IPS-18c (cell line): ENCODE data around the gene SVIL.
"Not testable (repeated sequence)": the region's sequence is repeated elsewhere in the genome, so short reads cannot be mapped to it uniquely, and the experiment has no call there.

ENCODE experiments used
- H3K4me3 ChIP-seq: 2 replicates; pipeline ENCODE4 v1.7.0; 2013; ENCODE audit warnings: low read depth, mild to moderate bottlenecking, low read length, moderate library complexity; ENCODE audit not compliant: insufficient read depth
- H3K9me3 ChIP-seq: one replicate; pipeline ENCODE4 v1.6.1; 2013; ENCODE audit warnings: mild to moderate bottlenecking, low read length, moderate library complexity; ENCODE audit not compliant: control insufficient read depth, insufficient read depth

The SVIL gene

DNA sequence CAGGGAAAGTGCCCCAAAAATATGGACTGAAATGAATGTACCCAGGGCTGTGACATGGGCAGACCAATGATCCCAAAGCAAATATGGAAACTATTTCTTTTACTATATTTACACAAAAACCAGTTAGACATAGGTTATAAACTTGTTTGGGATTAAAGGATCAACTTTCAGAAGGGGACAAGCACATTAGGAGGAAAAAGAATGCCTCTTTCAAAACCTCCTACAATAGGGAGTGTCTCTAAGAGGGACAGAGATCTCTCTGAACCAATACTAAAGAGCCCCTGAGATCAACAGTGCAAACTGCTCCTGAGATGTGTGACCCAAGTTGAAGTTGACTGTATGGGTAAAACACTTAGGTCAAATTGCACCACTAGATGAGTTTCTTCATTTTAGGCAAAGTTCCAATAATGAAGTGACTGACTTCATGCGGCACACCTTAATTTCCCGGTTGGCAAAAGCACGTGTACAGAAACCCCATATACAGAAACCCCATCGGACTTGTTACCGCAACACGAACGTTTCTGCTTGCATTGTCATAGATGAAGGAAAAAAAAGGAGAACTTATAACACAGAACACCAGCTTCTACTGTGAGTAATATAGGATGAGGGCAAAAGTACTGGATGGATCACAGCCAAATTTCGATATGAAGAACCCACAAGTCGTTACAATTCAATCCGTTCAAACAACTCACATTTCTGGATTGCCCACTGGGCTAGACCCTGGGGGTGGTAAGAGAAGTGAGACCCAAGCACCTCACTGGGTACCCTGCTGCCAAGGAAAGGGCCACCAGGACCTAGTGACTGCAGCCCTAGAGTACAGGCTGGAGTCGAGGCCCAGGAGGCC, 4.3 kb downstream of the SVIL start:
- Histone ChIP-seq H3K9me3 (no peaks in the 10 kb centered on the region), H3K4me3 (no peak overlapping the region)

DNA sequence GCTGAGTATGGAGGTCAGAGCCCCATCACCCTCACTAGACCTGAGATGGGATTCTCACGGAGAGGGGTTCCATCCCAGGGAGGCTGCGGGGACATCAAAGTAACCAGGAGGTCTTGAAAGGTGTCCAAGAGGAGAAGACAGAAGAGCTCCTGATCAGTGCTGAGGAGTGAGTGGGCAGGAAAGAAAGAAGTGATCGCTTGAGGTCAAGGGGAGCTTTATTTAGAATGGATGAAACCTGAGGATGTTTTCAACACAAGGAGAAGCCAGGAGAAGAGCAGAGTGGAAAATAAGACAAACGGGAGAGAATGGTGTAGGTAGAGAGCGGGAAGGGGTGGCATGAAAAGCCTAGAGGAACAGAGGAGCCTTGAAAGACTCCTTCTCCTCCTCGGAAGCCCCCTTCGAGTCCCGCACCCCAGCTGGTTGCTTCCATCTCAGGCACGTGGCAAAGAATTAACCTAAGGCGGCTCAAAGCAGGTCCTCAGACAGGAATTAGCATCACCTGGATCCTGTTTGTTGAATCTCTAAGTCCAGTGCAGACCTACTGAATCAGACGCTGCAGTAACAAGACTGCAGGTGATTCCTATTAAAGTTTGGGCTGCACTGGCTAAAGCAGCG, 5.8 kb downstream of the SVIL start:
- Histone ChIP-seq H3K4me3 (no peak overlapping the region), H3K9me3 (no peaks in the 10 kb centered on the region)

DNA sequence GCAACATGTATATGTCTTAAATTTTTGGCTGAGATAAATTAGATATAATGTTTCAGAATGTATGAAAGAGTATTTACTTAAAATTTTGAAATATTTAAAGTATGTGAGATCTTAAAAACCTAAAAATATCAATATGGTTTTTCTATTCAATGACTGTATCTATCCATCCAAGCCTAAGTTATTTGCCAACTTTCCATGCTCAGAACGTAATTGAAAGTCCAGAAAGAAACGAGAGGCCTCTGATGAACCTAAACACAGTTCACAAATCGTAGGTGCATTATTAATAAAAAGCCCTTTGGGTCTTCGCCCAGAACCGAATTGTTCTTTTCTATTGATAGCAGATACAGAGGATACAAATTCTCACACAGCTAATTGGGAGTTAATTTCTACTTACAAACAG, 6.5 kb downstream of the SVIL start:
- no peaks in the 10 kb centered on the region for H3K9me3 ChIP-seq
- no peak overlapping the region for H3K4me3 ChIP-seq

DNA sequence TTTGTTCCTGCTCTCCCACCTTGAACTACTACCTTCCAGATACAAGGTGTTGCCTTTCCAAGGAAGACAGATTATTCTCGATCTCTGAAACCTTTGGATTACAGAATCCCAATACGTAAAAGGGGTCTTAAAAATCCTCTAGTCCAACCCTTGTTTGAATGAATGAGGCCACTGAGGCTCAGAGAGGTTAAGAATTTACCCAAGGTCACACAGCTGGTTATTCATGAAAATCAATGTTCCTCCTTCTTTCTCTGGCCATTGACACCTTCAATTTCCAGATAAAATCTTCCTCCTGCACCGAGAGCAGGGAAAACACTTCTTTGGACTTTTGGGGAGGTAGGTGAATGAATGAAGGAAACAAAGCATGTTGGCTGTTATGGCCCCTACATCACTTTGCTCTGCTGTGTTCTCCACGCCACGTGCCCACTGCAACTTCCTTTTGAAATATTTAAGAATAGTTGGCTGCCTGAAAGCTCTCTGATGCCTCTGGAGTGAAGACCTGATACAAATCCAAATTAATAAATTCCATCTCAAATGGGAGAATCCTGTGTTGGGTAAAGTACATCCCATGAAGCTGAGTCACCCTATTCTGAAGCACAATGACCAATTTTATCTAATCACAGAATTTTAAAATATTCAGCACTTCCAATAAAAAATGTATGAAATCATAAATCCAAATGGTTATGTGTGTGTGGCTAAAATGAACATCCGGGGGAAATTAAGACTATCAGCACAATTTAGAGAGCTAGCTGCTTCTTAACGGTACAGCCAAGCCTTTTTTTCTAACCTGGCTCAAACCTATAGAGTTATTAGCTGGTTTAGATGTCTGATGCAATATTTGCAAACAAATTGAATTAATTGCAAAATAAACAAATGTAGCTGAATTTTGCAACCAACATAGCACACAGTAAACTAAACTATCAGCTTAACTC, 7.3 kb downstream of the SVIL start:
- Histone ChIP-seq H3K9me3 (no peaks in the 10 kb centered on the region), H3K4me3 (no peak overlapping the region)

DNA sequence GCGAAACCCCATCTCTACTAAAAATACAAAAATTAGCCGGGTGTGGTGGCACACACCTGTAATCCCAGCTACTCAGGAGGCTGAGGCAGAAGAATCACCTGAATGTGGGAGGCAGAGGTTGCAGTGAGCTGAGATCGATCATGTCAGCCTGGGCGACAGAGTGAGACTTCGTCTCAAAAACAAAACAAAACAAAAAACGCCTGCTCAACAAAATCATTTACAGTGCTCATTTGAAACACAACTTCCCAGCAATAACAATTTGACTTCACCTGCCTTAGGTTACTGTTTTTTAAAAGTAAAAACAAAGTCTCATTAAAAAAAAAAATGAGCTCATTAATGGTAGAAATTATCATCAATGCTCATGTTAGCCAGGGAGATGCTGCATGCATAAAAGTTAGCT, 10.4 kb downstream of the SVIL start:
- not testable (repeated sequence) for H3K9me3 ChIP-seq, H3K4me3 ChIP-seq

DNA sequence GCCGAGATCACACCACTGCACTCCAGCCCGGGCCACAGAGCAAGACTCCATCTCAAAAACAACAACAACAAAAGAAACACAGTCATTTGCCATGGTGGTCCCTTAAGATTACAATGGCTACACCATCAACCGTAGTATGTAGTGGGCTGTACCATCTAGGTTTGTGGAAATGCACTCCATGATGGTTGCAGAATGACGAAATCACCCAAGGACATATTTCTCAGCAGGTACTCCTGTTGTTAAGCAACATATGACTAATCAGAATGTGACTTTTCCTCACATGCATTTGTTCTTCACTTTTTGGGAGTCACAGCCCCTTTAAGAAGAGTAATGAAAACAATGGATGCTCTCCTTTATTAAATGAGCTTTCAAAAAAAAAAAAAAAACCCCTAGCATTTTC, 11.0 kb downstream of the SVIL start:
- no peak overlapping the region for H3K4me3 ChIP-seq
- no peaks in the 10 kb centered on the region for H3K9me3 ChIP-seq

DNA sequence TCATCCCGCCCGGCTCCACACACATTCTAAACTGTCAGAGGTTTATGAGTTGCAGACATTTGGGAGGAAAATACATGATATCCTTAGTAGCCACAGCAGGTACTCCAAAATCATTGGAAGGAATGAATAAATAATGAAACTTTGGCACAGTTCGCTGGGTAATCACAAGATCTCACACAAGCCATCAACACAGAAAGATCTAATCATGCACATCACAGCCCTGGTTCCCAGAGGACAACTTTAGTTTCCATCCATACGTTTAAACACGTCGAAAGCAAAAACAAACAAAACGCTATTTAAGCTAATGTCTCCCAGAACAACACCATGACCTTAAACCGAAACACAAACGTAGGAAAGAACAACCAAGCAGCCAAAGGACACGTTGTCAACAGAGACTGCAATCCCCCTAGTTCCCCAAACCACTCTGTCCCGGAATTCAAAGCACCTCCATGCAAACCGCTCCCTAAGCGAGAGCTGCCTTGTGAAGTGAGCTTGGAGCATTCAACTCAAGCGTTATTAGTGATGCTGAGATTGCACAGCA, 12.3 kb downstream of the SVIL start:
- Histone ChIP-seq H3K9me3 (no peaks in the 10 kb centered on the region), H3K4me3 (no peak overlapping the region)

DNA sequence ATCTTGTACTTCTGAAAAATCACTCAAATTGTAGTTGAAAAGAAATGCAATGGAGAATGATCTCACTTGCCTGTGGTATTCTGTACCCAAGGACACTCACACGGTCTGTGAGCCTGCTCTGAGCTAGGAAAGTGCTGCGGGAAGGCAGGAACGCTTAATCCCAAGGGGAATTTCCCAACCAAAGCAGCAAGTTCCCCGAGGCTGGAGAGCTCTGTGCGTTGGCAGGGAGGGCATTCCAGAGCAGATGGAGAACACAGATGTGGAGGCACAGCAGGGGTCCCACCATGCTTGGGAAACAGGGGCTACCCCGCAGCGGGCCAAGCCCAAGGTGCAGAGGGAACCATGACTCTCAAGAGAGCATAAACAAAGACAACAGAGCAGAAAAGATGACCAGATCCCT, 13.6 kb downstream of the SVIL start:
- H3K9me3 ChIP-seq: no peaks in the 10 kb centered on the region
- H3K4me3 ChIP-seq: no peak overlapping the region

DNA sequence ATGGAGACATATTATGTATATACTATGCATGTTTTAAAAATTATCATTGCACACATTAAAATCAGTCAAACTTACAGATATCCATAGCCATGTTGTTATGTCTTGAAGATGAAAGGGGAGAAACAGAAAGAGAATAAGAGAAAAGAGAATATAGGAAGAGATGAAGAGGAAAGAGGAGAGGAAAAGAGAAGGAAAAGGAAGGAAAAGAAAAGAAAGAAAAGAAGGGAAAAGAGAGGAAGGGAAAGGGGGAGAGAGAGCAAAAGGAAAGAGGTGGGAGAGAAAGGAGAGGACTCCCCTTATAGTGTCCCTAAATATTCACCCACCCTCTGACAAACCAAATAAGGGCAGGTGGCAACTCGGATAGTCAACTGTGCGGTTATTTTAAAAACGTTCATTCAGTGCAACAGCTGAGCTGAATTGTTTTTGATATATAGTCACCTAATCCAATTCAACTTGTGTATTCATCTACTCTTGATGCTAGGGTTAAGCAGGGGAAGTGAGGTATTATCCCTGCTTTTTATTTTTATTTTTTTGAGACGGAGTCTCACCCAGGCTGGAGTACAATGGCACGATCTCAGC, 14.6 kb downstream of the SVIL start:
- no peak overlapping the region for H3K4me3 ChIP-seq
- no peaks in the 10 kb centered on the region for H3K9me3 ChIP-seq

DNA sequence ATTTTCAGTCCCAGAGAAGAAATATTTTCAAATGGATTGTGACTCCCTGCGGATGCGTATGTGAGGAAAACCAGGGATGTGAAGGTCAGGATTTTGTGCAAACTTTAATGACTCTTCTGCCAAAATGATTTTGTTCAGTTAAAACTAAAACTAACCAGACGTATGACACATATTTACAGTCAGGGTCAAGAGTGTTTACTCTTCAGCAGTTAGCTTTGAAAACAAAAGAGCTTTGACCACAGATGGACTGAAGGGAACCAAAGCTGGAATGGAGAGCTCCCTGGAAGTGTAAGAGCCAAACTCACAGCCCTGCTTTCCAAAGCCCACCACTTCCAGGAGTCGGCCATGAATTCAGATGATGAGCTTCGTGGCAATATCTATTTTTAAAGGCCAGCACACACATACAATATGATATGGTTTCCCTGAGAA, 15.5 kb downstream of the SVIL start:
- Histone ChIP-seq H3K9me3 (no peaks in the 10 kb centered on the region), H3K4me3 (no peak overlapping the region)

DNA sequence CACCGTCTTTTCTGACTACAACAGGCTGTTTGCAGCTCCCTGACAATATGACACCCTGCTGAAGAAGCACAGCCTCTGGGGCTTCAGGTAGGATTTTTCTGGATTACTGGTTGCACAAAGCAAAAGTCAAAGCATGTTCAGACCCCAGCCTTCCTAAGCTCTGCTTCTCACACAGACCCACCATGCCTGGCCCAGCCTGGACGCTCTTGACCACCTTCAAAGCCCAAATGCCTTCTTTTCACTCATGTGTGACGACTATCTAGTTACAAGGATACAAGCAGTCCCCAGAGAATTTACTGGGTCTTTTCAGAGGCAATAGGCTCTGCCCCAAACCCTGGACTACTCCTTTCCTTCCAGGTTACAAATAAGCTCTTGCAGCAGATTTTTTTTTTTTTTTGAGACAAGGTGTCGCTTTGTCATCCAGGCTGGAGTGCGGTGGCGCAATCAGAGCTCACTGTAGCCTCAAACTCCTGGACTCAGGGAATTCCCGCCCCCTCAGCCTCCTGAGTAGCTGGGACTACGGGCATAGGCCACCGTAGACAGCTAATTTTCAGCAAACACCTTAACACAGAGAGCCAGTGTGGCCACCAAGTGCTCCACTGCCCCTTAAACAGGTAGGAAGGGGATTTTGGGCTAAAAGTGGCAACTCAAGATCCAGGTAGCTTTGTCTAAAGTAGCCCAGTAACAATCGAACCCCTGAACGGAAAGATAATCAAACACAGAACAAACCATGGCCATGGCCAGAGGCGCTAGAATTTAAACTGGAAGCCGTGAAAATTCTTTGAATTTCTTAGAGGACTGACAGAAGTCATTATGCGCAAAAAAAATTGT, 16.2 kb downstream of the SVIL start:
- Histone ChIP-seq H3K4me3 (no peak overlapping the region), H3K9me3 (no peaks in the 10 kb centered on the region)

DNA sequence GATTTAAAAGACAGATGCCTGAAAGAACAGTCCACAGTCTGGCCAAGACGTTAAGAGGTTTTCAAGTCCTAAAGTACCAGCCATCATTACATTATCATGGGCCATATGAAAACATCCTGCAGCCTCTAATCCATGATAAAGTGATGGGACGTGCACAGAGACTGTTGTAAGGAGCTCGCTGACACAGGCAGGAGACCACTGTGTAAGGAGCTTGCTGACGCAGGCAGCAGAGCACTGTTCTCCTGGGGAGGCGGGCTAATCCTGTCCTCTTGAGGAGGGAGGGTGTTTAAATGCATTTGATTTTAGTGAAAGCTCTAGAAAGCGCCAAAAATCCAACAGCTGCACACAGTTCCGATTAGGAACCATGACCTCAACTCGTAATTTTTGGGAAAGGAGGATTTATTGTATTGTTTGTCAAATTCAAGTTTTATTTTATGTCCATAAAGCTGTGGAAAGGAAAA, 16.9 kb downstream of the SVIL start:
- no peak overlapping the region for H3K4me3 ChIP-seq

DNA sequence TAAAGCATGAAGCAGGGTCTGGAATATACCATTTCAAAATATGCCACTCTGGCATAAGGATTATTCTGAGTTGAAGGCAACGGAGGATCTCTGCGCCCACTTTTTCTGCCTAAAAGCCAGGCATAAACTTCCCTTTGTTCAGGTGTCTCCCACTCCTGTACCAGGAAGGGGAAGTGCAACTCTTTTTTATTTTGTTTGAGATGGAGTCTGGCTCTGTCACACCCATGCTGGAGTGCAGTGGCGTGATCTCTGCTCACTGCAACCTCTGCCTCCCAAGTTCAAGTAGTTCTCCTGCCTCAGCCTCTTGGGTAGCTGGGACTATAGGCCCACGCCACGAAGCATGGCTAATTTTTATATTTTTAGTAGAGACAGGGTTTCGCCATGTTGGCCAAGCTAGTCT, 18.2 kb downstream of the SVIL start:
- H3K4me3 ChIP-seq: no peak overlapping the region
- no peaks in the 10 kb centered on the region for H3K9me3 ChIP-seq

More for the DNA sequence above, 16.9 kb downstream of the SVIL start:
- H3K9me3 ChIP-seq: no peaks in the 10 kb centered on the region

DNA sequence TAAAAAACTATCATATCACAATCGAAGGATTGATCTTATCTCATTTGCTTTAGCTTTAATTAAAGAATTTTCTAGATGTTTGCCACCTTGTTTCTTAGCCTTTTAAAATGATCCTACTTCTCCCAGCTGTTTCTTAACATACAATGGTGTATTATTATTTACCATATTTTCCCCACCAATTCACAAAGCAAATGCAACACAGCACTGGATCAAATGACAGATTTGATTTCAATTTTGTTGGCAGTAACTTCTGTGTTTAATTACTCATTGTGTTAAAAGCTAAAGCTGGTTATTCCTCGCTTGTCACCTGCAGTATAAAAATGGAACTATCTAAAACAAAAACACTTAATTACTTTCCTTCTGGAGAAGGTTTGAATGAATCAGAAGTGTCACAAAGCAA, 19.6 kb downstream of the SVIL start:
- H3K4me3 ChIP-seq: no peak overlapping the region

DNA sequence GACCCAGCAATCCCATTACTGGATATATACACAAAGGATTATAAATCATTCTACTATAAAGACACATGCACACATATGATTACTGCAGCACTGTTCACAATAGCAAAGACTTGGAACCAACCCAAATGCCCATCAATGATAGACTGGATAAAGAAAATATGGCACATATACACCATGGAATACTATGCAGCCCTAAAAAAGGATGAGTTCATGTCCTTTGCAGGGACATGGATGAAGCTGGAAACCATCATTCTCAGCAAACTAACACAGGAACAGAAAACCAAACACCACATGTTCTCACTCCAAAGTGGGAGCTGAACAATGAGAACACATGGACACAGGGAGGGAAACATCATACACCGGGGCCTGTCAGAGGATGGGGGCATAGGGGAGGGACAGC, 20.5 kb downstream of the SVIL start:
- H3K9me3 ChIP-seq, H3K4me3 ChIP-seq: not testable (repeated sequence)

More for the DNA sequence above, 19.6 kb downstream of the SVIL start:
- H3K9me3 ChIP-seq: no peaks in the 10 kb centered on the region

DNA sequence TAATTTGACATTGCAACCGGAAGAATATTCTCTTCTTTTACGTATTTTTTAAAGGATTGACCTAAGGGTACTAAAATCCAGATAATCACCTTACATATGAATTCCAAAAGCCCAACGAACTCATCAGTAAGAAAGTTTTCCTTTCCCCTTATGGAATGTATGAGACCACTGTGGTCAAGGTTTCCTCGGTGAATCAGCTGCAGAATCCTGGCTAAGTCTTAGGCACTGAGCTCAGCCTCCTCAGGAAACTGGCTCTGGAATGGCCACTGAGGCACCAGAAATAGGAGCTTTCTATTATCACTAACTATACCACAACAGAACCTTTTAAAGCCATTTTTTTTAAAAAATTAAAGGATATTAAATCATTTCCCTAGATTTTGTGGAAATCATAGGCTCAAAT, 21.0 kb downstream of the SVIL start:
- H3K4me3 ChIP-seq: no peak overlapping the region
- peaks cover 2% of the 10 kb centered on the region for H3K9me3 ChIP-seq
